ENCODE data around the gene TSPAN2. TPM values are rescaled to one million over a fixed set of nuclear protein-coding genes. Genes with fewer than 3 reads are reported as not detected.

The TSPAN2 gene
- total RNA-seq, 1 experiment from 2014 or later, result 26.5 TPM

- intact Hi-C loops (cut with micrococcal nuclease; ENCODE audit: unreplicated experiment), result loop anchor here (10.0 kb wide), 1 partner anchor 357 kb away; no protein-coding TSS in a partner anchor
- ChIA-PET POLR2A (ENCODE audit: unreplicated experiment) (no interaction called here), CTCF (no interaction called here)
- H3K9me3 ChIP-seq (ENCODE audit: insufficient read depth, low read depth), result no peaks in the 10 kb centered on the region
- H3K4me3 ChIP-seq, result no peak overlapping the region
- TF ChIP-seq EZH2 (IDR thresholded peaks at IDR 0.05; ENCODE audit: low read depth), result no peak
- TF ChIP-seq CTCF (conservative IDR thresholded peaks at IDR 0.05), result no peak
- peaks cover 45% of the 10 kb centered on the region for H3K4me1 ChIP-seq (replicated peaks; ENCODE audit: insufficient read depth)
- H3K36me3 ChIP-seq (ENCODE audit: low read depth), result 0 out of 2 replicates have a peak, but pooled peaks cover 10% of the 10 kb centered on the region
- no TSS peak for BruUV-seq (replicated peaks)
- no peak overlapping the region for H3K27ac ChIP-seq
- H3K9me2 ChIP-seq (ENCODE audit: insufficient read depth), result no peaks in the 10 kb centered on the region
- no peaks in the 10 kb centered on the region for H3K27me3 ChIP-seq (ENCODE audit: insufficient read depth, low read depth)
- DNase-seq, result peak in 1 of 2 experiments; percentile 28
- no peaks in the 10 kb centered on the region for H3K79me2 ChIP-seq (ENCODE audit: low read depth)
- no peaks in the 10 kb centered on the region for H4K20me1 ChIP-seq (ENCODE audit: insufficient read depth)
- H3K4me2 ChIP-seq, result no peak overlapping the region
- H3F3A ChIP-seq (ENCODE audit: insufficient read depth, low read depth), result peaks cover 31% of the 10 kb centered on the region
- H2AFZ ChIP-seq, result no peak overlapping the region
Measured at GRCh38 chr1:115067161-115067859, 22.0 kb downstream of the TSPAN2 start.

- intact Hi-C loops (cut with micrococcal nuclease; ENCODE audit: unreplicated experiment), result loop anchor here (10.0 kb wide), 1 partner anchor 360 kb away; no protein-coding TSS in a partner anchor
- DNase-seq, result peak; percentile 52 to 57
- no peak overlapping the region for H3K4me3 ChIP-seq
- no peaks in the 10 kb centered on the region for H3K9me3 ChIP-seq (ENCODE audit: insufficient read depth, low read depth)
- H3F3A ChIP-seq (ENCODE audit: insufficient read depth, low read depth), result peaks cover 48% of the 10 kb centered on the region
- ChIA-PET POLR2A (ENCODE audit: unreplicated experiment) (interaction anchor here (0.5 to 0.7 kb wide), 5 partner anchors 23 to 1923 kb away, joined by 3 to 11 read pairs (median 5); no protein-coding TSS in a partner anchor), CTCF (no interaction called here)
- peaks cover 63% of the 10 kb centered on the region for H3K4me1 ChIP-seq (replicated peaks; ENCODE audit: insufficient read depth)
- no peaks in the 10 kb centered on the region for H4K20me1 ChIP-seq (ENCODE audit: insufficient read depth)
- peaks cover 18% of the 10 kb centered on the region; the same call in 1 of the 2 replicates for H3K36me3 ChIP-seq (ENCODE audit: low read depth)
- H3K9me2 ChIP-seq (ENCODE audit: insufficient read depth), result no peaks in the 10 kb centered on the region
- peak overlapping the region; percentile 10; the same call in 1 of the 2 replicates for H3K4me2 ChIP-seq
- no peaks in the 10 kb centered on the region for H3K27me3 ChIP-seq (ENCODE audit: insufficient read depth, low read depth)
- H3K79me2 ChIP-seq (ENCODE audit: low read depth), result peaks cover 20% of the 10 kb centered on the region
- peak overlapping the region; percentile 96; the same call in 1 of the 2 replicates for H3K27ac ChIP-seq
- H2AFZ ChIP-seq, result no peak overlapping the region
- no TSS peak for BruUV-seq (replicated peaks)
- TF ChIP-seq CTCF (conservative IDR thresholded peaks at IDR 0.05) (no peak), EZH2 (IDR thresholded peaks at IDR 0.05; ENCODE audit: low read depth) (no peak)
Measured at GRCh38 chr1:115065021-115065420, 24.3 kb downstream of the TSPAN2 start.

- intact Hi-C loops (cut with micrococcal nuclease; ENCODE audit: unreplicated experiment), result loop anchor here (5.0 to 10.0 kb wide), 2 partner anchors 113 to 360 kb away; no protein-coding TSS in a partner anchor
- Histone ChIP-seq H3K27me3 (ENCODE audit: insufficient read depth, low read depth) (no peaks in the 10 kb centered on the region), H3K4me3 (no peak overlapping the region), H2AFZ (no peak overlapping the region), H3K9me3 (ENCODE audit: insufficient read depth, low read depth) (no peaks in the 10 kb centered on the region), H3K36me3 (ENCODE audit: low read depth) (peaks cover 20% of the 10 kb centered on the region; the same call in 1 of the 2 replicates), H3K27ac (peak overlapping the region; percentile 96; the same call in 1 of the 2 replicates), H3K4me2 (0 out of 2 replicates have a peak overlapping the region, but pooled peaks have one; percentile 75), H4K20me1 (ENCODE audit: insufficient read depth) (no peaks in the 10 kb centered on the region), H3K79me2 (ENCODE audit: low read depth) (peaks cover 25% of the 10 kb centered on the region), H3K4me1 (replicated peaks; ENCODE audit: insufficient read depth) (peaks cover 60% of the 10 kb centered on the region), H3F3A (ENCODE audit: insufficient read depth, low read depth) (peaks cover 43% of the 10 kb centered on the region), H3K9me2 (ENCODE audit: insufficient read depth) (no peaks in the 10 kb centered on the region)
- TF ChIP-seq CTCF (conservative IDR thresholded peaks at IDR 0.05) (no peak), EZH2 (IDR thresholded peaks at IDR 0.05; ENCODE audit: low read depth) (no peak)
- ChIA-PET POLR2A (ENCODE audit: unreplicated experiment) (interaction anchor here (0.5 to 0.6 kb wide), 3 partner anchors 23 to 670 kb away, joined by 3 to 5 read pairs (median 4); no protein-coding TSS in a partner anchor), CTCF (no interaction called here)
- BruUV-seq (replicated peaks), result no TSS peak
- DNase-seq, result no peak
Measured at GRCh38 chr1:115064461-115064860, 24.8 kb downstream of the TSPAN2 start.

All from PC-9 (cell line).